ENCODE results near the gene LIG1.

Gene LIG1

DNA sequence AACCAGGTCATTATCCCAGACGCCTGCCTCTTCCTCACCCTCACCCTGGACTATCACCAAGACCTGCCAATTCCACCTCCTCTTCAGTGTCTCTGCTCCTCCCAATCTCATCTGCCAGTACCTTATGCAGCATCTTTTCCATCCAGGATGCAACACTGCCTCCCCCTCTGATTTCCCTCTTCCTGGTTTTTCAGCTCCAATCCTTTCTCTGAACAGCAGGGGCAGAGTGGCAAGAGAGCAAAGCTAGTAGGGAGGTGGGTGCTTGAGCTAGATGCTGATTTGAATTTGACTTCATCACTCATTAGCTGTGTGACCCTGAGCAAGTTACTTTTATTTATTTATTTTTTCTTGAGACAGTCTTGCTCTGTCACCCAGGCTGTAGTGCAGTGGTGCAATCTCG, 100.7 kb downstream of the LIG1 start:
- DNase-seq = no peak

Data from stimulated activated CD4-positive, alpha-beta T cell treated with anti-CD3 and anti-CD28 coated beads, Interleukin-2, amount 100 ng/mL, for 24 hours (primary cell).